HT1080 (cell line): ENCODE results near the gene POLA1. TPM values are rescaled to one million over a fixed set of nuclear protein-coding genes. Genes with fewer than 3 reads are reported as not detected.
"Not testable (repeated sequence)": the region's sequence is repeated elsewhere in the genome, so short reads cannot be mapped to it uniquely, and the experiment has no call there.

Experiments
- DNase-seq: peaks from one replicate; pipeline ENCODE4 v3.0.0-alpha.2; 2015; ENCODE audit warnings: low read depth
- polyA plus RNA-seq, 2 experiments: library from polyadenylated mRNA; depleted of rRNA; stranded (reverse); fragments of >200 nt; gene quantifications; 2 replicates each; pipeline ENCODE4 v1.2.3, GENCODE V29; 2015
- total RNA-seq: library from RNA; depleted of rRNA; stranded (reverse); fragments of >200 nt; shearing (Covaris generic); gene quantifications from 2 replicates; pipeline ENCODE4 v1.2.3, GENCODE V29; 2014; rRNA removed

The POLA1 gene, protein sequence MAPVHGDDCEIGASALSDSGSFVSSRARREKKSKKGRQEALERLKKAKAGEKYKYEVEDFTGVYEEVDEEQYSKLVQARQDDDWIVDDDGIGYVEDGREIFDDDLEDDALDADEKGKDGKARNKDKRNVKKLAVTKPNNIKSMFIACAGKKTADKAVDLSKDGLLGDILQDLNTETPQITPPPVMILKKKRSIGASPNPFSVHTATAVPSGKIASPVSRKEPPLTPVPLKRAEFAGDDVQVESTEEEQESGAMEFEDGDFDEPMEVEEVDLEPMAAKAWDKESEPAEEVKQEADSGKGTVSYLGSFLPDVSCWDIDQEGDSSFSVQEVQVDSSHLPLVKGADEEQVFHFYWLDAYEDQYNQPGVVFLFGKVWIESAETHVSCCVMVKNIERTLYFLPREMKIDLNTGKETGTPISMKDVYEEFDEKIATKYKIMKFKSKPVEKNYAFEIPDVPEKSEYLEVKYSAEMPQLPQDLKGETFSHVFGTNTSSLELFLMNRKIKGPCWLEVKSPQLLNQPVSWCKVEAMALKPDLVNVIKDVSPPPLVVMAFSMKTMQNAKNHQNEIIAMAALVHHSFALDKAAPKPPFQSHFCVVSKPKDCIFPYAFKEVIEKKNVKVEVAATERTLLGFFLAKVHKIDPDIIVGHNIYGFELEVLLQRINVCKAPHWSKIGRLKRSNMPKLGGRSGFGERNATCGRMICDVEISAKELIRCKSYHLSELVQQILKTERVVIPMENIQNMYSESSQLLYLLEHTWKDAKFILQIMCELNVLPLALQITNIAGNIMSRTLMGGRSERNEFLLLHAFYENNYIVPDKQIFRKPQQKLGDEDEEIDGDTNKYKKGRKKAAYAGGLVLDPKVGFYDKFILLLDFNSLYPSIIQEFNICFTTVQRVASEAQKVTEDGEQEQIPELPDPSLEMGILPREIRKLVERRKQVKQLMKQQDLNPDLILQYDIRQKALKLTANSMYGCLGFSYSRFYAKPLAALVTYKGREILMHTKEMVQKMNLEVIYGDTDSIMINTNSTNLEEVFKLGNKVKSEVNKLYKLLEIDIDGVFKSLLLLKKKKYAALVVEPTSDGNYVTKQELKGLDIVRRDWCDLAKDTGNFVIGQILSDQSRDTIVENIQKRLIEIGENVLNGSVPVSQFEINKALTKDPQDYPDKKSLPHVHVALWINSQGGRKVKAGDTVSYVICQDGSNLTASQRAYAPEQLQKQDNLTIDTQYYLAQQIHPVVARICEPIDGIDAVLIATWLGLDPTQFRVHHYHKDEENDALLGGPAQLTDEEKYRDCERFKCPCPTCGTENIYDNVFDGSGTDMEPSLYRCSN (N-terminal part only)
- 19.7 and 20.1 TPM in 2 replicates for total RNA-seq
- polyA plus RNA-seq (2015; cell fraction: cytosol; rRNA removed): 9.7 and 12.2 TPM in 2 replicates
- 29.1 and 31.6 TPM in 2 replicates for polyA plus RNA-seq (2015; cell fraction: nucleus; rRNA removed)

DNA sequence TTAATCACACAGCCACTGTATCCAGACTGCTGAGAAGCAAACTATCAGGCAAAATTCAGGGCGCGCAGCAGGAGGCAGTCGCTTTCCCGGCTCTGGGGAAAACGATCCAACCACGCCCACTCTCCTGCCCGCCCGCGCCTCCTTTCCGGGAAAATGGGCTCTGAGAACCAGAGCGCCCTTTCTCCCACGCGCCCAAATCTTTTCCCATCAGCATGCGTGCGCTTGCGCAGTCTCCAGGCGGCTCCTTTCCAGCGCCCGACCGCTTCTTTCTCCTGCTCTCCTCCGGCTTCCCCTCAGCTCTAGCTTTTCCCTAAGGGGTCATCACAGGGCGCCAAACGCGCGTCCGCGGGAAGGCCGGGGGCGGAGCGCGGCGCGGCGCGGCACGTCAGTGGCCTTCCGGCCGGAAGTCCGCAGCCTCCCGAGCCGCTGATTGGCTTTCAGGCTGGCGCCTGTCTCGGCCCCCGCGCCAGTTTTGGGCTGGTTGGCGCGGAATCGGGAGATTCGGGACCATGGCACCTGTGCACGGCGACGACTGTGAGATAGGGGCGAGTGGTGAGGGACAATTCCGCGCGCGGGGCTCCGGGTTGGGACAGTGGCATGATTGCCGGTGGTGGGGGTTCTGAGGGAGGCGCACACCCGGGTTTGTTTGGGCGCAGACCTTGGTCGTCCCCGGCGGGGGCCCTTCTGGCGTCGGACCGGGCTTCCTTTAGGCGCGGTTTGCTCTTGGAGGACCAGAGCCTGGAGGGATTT is at the start of gene POLA1:
Gene POLA1, plus strand, starts transcription at position 466 of the 750 bp plus-strand sequence. Its CDS starts 44 bp downstream, at position 510.
- peak; percentile 95 for DNase-seq

DNA sequence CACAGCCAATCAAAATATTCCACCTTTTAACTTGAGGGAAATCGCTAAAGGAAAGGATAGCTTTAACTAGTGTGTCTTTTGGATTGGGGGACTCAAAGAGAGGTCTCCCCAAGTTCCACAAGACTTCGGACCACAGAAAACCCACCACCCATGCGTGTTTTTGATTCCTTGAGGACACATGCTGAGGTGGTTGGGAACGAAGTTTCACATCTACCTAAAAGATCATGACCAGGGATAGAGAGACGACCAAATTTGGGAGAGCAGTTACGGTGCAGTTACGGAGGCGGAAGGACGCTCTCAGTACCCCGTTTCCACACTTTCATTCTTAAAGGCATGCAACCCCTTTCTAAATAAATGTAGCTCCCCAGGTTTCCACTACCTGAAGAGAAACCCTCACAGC is 47.7 kb upstream of the POLA1 start:
- no peak for DNase-seq

DNA sequence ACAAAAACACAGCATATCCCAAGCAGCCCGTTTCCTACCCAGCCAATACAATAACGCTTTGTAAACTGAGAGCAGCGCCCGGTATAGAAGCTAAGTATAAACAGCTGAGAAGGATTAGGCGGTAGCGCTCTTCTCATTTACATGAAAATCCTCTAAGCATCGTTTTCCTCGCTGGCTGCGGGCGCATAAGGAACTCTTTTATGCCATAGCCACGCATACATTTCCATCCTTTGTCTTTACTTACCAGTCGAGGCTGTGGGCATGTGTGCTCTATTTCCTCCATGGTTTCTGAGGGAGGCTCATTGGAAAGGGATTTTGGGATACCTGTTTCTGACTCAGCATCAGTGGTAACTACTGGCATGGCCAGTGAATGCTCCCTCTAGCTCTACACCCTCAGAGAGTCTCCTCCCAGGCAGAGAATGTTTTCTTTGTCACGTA is 47.0 kb upstream of the POLA1 start:
- no peak for DNase-seq

DNA sequence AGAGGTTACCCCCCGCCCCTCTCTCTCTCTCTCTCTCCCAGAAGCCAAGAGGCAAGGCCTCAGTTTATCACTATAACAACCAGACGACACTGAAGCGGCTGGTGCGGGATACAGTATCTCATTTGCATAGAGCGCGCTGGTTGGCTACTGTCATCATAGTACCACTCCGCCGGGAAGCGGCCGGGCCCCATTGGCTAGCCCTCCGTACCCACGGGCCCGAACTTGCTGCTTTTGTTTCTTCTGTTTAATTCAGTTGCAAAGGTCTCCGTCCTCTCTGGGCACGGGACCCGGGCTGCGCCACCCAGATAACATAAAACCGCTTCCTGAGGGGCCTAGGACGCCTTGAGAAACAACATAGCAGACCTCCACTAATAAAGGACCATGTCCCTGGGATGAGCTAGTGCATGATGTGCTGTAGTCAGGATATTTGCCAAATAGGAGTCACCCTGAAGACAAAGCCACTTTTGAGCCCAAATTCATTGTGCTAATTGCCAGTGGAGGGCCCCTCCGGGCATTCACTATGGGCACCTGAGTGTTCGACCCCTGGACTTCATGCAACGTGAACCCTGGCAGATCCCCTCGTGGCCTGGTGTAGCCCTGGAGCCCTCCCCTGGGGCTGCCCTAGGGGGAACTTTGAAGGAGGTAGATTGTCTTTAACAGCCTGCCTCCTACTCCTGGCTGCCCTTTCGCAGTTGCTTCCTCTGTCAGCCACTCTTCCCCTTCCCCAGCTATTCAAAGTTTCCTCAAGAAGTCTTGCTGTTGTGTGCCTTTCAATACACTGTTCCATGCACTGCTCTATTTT is 46.3 kb upstream of the POLA1 start, which contains the start of gene PCYT1B:
Gene PCYT1B, minus strand, starts transcription at position 91 of the 802 bp plus-strand sequence. CDS start 242 bp downstream, outside the sequence.
- DNase-seq: no peak

DNA sequence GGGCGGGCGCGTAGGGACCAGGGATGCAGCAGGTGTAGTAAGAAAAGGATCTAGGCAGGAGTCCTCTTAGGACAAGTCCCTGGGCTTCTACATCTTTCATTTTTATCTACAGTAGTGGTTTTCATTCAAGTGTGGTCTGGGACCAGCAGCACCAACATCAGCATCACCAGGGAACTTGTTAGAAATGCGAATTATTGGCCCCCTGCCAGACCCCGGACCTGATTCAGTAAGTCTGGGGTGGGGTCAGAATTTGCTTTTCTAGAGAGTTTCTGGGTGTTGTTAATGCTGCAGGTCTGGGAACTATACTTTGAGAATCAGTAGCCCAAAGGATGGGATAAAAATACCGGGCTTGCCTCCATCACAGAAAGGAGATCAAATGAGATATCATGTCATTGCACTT is 45.2 kb upstream of the POLA1 start:
- DNase-seq: no peak

DNA sequence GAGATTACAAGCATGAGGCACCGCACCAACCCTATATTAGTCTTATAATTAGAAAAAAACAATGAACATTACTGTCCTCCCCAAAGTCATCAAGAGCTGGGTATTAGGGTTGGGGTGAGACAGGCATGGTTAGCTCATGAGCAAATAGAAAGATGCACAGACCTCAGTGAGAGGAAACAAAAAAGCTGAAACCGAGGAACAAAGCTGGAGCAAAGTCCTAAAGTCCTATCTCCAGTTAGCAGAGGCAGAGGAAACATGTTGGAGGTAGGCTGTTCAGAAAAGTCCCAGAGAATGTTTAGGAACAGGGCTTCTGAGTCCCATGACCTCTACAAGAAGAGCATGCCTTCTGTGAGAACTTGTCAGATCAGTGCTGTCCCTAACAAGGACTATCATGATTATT is 41.9 kb upstream of the POLA1 start:
- DNase-seq: no peak

DNA sequence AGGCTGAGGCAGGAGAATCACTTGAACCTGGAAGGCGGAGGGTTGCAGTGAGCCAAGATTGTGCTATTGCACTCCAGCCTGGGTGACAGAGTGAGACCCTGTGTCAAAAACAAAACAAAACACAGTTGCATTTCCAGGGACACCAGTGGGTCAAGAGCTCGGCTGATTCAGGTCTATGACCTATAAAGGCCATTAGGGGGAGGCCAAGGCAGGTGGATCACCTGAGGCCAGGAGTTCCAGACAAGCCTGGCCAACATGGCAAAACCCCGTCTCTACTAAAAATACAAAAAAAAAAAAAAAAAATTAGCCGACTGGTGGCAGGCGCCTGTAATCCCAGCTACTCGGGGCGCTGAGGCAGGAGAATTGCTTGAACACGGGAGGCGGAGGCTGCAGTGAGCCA is 38.0 kb upstream of the POLA1 start:
- not testable (repeated sequence) for DNase-seq

DNA sequence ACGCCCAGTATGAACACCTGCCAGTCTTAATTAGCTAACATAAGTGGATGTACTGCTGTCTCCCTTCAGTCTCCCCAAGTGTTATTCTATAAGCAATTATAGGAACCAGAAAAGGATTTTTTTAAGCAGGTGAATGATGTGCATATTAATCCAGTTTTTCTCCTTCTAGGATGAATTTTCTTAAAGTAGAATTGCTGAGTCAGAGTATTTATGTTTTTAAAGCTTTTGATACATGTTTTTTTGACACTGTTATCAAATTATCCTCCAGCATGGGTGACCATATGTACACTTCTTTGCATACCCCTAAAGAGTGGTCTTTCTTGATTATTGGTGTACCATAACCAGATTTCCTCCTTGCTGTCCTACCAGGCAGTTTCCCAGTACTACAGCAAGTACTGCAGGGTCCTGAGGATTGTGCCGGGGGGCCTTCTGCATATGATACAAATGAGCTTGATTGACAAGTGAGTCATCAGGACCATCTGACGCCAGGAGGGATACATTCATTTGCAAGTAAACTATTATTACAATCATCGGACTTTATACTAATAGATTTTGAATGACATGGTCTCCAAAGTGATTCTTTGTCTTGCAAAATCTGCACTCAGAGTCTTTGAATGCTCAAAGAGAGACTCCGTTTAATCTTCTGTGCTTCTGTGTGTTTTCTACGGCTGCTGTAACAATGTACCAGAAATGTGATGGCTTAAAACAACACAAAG is 35.9 kb upstream of the POLA1 start:
- no peak for DNase-seq

DNA sequence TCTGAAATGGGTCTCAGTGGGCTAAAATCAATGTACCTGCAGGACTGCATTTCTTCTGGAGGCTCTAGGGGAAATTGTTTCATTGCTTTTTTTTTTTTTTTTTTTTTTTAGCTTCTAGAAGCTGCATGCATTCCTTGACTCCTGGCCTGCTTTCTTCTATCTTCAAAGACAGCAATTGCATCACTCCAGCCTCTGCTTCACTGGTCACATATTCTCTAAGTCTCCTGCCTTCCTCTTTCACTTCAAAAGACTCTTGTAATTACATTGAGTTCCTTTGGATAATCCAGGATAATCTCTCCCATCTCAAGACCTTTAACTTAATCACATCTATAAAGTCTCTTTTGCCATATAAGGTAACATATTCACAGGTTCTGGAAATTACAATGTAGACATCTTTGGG is 35.3 kb upstream of the POLA1 start:
- DNase-seq: no peak

DNA sequence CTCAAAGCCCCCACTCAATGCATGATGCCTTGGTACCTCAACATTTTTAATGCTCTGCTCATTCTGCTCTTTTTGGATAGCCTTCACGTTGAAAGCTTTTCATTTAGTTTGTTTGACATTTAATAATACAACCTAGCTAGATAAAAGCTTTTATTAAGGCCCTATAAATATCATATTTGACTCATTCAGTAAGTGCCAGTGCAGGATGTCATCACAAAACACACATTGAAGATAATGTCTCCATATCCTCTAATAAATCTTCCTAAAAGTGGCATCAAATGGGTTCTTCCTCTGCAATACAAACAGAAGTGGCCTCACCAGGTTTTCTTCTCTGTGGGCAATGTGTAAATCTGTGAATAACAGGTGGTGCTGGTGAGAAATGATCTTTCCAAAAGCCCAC is 34.6 kb upstream of the POLA1 start:
- DNase-seq: no peak

DNA sequence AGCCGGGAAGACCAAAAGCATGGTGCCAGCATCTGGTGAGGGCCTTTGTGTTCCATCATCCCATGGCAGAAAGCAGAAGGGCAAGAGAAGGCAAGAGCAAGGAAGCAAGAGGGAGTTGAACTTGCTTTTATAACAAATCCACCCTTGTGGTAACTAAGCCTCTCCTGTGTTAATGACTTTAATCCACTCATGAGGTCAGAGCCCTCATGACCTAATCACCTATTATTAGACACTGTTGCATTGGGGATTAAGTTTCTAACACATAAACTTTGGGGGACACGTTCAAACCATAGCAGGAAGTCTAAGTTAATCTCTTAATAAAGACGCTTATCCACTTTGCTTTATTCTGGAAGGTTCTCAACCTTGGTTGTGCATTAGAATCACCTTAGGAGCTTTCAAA is 34.1 kb upstream of the POLA1 start:
- DNase-seq: no peak

DNA sequence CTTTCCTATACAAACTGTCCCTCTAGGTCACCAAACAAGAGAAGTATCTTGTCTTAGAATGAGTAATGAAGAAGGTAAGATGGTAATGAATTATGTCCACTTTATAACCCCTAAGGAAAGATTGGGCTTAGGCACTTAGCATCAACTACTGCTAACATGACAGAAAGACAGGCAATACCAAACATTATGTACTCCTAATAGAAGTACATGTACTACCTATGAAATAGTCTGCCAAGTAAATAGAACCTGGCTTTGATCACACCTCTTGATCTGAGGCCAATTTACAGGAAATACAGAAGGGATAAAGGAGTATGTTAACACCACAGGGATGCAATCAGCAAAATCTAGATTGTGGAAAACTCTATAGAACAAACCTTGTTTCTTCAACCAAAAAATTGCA is 32.4 kb upstream of the POLA1 start:
- DNase-seq: no peak

DNA sequence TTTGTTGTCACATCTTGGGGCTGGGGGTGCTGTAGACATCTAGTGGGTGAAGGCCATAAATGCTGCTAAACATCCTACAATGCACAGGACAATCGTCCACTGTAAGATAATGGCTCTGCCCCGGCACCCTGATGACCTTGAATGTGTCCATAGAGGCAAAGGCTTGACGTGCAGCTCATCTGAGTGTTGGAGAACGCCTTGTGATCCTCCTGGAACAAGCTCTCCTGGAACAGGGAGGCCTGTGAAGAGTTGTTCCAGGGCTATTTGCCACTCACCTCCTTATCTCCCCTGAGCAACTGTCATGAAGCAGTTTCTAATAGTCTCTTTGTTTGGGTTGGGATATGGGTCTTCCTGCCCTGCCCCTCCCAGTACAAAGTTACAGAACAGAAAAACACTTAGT is 31.4 kb upstream of the POLA1 start:
- no peak for DNase-seq

DNA sequence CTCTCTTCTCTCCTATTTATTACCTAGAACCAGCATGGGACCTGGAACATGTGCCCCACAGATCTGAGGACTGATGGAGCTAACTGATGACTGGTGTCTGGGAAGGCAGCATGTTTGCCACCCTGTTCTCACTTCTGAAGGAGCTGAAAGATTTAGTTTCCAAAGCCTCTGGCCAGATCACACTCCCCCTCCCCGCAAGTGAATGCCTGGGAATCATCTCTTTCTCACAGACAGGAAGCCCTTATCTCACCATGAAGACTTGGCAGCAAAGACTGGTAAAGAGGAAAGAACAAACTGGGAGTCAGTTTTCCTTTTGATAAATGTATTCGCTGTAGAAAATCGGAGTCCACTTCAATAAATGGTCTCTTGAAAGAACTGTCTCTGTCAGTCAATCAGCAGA is 25.6 kb upstream of the POLA1 start:
- no peak for DNase-seq

DNA sequence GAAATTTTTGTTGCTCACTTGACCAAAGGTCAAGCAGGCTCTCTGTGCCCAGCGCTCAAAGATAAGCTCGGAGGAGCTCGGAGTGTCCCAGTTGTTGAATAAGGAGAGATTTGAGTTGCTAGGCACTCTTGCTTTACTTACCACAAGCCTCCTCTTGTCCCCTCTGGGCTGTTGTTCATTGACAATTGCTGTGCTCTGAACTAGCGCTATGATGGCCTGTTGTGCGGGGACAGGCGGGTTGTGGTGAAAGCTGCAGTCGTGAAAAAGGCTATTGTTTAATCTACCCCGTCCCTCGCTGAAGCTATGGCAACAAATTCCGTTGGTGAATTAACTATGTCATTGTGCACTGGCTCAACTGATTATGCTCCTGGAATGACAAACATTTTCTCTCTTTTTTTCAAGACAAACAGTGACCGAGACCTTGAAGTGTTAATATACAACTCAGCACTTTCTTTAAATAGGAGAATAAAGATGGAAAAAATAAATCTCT is 21.0 kb upstream of the POLA1 start:
- no peak for DNase-seq

DNA sequence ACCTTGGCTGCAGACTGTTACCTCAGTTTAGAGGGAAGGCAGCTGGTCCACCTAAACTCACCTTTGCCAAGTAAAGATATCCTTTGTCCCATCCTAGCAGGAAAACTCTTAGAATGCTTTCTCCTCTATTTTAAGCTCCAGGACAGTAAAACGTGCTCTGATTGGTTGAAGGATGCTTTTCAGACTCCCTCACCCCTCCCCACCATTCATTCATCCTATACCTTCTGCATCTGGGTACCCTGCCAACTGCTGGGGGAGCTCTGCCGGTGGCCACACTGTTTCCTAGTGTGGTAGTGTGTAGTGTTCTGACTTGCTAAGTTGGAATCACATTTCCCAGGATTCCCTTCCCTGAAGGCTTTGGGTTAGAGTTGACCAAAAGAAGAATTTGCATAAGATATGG is 20.3 kb upstream of the POLA1 start:
- DNase-seq: no peak

DNA sequence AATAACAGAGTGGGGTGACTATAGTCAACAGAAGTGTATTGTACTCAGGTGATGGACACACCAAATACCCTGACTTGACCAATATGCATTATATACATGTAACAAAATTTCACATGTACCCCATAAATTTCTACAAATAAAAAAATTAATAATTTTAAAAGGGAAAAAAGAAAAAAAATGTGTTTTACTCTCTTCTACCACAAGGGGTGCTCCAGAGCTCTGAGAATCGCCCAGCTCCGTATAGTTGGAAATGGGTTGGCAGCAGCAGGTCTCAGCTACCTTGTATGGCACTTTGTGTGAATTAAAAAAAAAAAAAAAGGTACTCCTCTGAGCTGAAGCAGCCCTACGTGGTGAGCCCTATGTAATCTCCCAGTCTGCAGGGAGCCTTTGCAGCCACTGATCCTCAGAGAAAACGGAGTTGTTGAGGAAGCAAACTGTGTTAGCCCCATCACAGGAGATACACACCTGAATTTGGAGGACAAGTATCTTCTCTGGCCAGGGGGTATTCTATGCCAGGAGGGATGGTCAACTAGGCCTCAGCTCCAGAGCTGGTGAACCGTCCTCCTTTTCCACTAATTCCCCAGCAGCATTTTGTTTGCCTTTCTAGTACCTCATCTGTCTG is 17.2 kb upstream of the POLA1 start:
- DNase-seq: no peak

DNA sequence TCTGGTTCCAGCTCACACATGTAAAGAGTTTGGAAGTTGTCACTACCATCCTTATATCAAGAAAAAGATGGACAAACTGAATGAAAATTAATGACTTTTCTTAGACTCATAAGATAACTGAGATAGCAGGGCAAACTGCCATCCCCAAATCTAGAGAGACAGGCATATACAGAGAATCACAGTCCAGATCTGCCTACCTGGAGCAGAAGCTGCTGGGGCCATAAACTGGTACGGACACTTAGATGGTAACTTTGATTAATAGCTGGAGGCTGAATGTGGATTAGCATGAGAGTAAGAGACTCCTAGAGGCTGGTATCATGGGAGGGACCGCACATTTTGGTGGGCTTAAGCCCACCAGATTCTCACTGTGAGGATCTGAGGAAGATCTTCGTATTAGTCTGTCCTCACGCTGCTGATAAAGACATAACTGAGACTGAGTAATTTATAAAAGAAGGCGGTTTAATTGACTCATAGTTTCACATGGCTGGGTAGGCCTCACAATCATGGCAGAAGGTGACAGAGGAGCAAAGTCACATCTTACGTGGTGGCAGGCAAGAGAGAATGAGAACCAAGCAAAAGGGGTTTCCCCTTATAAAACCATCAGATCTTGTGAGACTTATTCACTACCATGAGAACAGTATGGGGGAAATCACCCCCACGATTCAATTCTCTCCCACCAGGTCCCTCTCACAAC is 10.8 kb upstream of the POLA1 start:
- no peak for DNase-seq
